ENCODE results near the gene TMEM62. TPM values are rescaled to one million over a fixed set of nuclear protein-coding genes. Genes with fewer than 3 reads are reported as not detected.

Gene TMEM62
- total RNA-seq, 2 experiments from 2014 or later: 15.3 to 18.5 TPM

GRCh38 chr15:43103907-43104306 is 29.5 kb upstream of the TMEM62 start:
- no peak for DNase-seq
- H3K36me3 Mint-ChIP-seq (ENCODE audit: low read depth): peaks cover 45% of the 10 kb centered on the region
- POLR2A ChIA-PET: no interaction called here
- H3K9me3 Mint-ChIP-seq: no peaks in the 10 kb centered on the region
- H3K27ac Mint-ChIP-seq: no peak overlapping the region
- H3K27me3 Mint-ChIP-seq: no peaks in the 10 kb centered on the region
- CTCF ChIA-PET: interaction anchor here (0.8 to 1.7 kb wide), 4 partner anchors 14 to 23 kb away, joined by 3 read pairs; no protein-coding TSS in a partner anchor
- peak overlapping the region; percentile 15 for H3K4me3 Mint-ChIP-seq
- H3K4me1 Mint-ChIP-seq: peaks cover 56% of the 10 kb centered on the region

DNA sequence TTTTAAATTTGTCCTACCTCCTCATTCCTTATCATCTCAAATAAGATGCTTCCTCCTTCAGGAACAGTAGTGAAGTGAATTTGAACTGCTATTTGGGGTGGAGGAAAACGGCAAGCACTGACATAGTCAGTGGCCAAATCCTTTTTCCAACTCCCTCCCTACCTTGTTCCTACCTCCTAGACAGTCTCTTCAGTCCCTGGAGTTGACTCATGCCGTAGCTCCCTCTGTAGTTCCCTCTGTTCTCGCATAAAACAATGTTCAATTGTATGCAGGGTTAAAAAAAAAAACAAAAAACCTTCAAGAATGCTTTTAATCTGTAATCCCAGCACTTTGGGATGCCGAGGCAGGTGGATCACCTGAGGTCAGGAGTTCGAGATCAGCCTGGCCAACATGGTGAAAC is 29.0 kb upstream of the TMEM62 start:
- peaks cover 45% of the 10 kb centered on the region for H3K36me3 Mint-ChIP-seq (ENCODE audit: low read depth)
- H3K27ac Mint-ChIP-seq: peak overlapping the region; percentile 26
- H3K4me3 Mint-ChIP-seq: peak overlapping the region; percentile 44
- peaks cover 56% of the 10 kb centered on the region for H3K4me1 Mint-ChIP-seq
- DNase-seq: no peak
- H3K27me3 Mint-ChIP-seq: no peaks in the 10 kb centered on the region
- no peaks in the 10 kb centered on the region for H3K9me3 Mint-ChIP-seq
- ChIA-PET POLR2A (no interaction called here), CTCF (interaction anchor here (0.8 to 1.7 kb wide), 3 partner anchors 14 to 23 kb away, joined by 3 read pairs; no protein-coding TSS in a partner anchor)

DNA sequence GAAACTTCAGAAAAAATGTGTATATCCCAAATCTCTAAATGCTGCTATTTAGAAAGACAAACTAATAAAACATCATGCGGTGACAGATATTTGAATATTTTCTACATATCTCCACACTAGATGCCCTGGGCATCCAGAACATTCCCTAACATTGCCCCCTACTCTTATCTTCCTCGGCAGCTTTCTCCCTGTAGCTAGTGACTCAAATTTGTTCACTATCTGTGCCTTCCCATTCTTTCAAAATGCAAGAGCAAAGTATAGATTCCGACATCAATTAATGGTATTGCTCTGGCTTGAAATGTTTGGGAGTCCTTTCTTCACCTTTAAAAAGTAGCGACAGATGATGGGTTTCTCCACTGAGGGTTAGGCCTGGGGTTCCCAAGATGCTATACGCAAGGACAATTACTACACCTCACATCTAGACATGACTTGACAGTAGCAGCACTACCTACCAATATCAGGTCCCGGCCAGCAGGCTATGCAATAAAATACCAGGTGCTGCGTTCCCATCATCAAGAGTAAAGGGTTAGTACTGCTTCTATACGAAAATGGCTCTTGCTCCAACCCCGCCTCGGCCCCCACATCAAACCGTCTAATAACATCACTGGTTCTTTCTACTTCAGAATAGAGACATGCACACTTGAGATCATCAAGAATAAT is 28.2 kb upstream of the TMEM62 start:
- Mint-ChIP-seq H3K27me3 (no peaks in the 10 kb centered on the region), H3K9me3 (no peaks in the 10 kb centered on the region), H3K27ac (peak overlapping the region; percentile 97), H3K36me3 (ENCODE audit: low read depth) (peaks cover 40% of the 10 kb centered on the region), H3K4me1 (peaks cover 52% of the 10 kb centered on the region), H3K4me3 (peak overlapping the region; percentile 94)
- ChIA-PET CTCF (interaction anchor here (1.2 kb wide), 1 partner anchor 22 kb away, joined by 3 read pairs; no protein-coding TSS in a partner anchor), POLR2A (no interaction called here)
- DNase-seq: peak; percentile 44

DNA sequence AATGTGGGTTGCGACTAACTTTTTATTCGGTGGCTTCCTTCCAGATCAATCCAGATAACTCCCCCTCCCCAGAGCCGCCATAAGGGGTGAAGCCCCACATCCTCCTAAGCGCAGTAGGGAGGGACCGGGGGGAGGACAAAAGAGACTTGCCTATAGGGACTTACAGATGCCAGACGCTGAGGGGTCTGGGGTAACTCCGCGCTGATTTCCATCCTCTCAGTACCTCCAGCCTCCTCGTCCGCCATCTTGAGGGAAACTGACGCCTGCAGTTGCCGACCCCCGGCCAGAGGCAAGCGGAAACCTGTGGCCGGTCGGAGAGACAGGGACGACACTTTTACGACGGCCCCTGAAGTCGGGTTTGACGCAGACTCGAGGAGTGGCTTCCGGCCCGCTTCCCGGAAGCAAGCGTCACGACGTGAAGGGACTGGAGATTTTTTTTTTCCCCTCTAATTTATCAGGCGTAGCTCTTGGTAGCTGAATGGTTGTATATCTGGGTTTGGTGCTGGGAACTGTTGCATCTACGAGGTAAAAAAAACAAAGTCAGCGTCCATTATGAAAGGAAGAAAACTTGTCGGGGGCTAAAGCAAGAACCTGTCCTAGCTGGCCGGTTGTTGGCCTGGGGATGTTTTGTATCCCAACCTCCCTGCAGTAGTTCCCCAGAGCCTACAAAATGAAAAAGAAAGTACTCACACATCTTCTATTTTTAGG is 27.5 kb upstream of the TMEM62 start, which contains the start of gene UBR1:
UBR1 (minus strand) TSS at position 261 of the 708 bp plus-strand sequence; CDS start at position 245, 16 bp downstream.
- peak within 1 kb of the TSS; percentile 97 for H3K27ac Mint-ChIP-seq
- H3K27me3 Mint-ChIP-seq: no peaks in the 10 kb centered on the region
- ChIA-PET CTCF (interaction anchor here (0.8 to 1.3 kb wide), 6 partner anchors 11 to 31 kb away, joined by 3 to 5 read pairs (median 4); partner anchors contain the start of gene TMEM62), POLR2A (interaction anchor here (0.7 kb wide), 1 partner anchor 17 kb away, joined by 3 read pairs; no protein-coding TSS in a partner anchor)
- peaks cover 34% of the 10 kb centered on the region for H3K36me3 Mint-ChIP-seq (ENCODE audit: low read depth)
- H3K9me3 Mint-ChIP-seq: no peaks in the 10 kb centered on the region
- peak; percentile 92 for DNase-seq
- H3K4me1 Mint-ChIP-seq: peaks cover 48% of the 10 kb centered on the region
- peak within 1 kb of the TSS; percentile 94 for H3K4me3 Mint-ChIP-seq

- peak overlapping the region; percentile 97 for H3K27ac Mint-ChIP-seq
- CTCF ChIA-PET: interaction anchor here (0.8 to 1.3 kb wide), 6 partner anchors 11 to 30 kb away, joined by 3 to 5 read pairs (median 4); partner anchors contain the start of gene TMEM62
- H3K27me3 Mint-ChIP-seq: no peaks in the 10 kb centered on the region
- DNase-seq: no peak
- H3K4me1 Mint-ChIP-seq: peaks cover 43% of the 10 kb centered on the region
- no peaks in the 10 kb centered on the region for H3K9me3 Mint-ChIP-seq
- peaks cover 29% of the 10 kb centered on the region for H3K36me3 Mint-ChIP-seq (ENCODE audit: low read depth)
- POLR2A ChIA-PET: interaction anchor here (0.7 kb wide), 1 partner anchor 16 kb away, joined by 3 read pairs; no protein-coding TSS in a partner anchor
- H3K4me3 Mint-ChIP-seq: peak overlapping the region; percentile 94
Measured at GRCh38 chr15:43106486-43106829, 26.9 kb upstream of the TMEM62 start.

DNA sequence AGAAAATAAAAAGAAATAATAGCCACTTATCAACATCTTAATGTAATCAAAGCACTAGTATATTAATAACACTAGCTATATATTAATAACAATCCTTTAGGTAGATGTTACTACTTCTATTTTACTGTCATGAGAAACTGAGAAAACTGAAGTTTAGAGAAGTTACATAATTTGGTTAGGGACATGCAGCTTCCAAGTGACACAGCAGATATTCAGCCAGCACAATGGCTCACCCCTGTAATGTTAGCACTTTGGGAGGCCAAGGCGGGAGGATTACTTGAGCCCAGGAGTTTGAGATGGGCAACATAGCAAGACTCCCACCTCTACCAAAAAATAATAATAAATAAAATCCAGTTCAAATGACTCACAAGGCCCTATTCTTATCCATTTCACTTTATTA is 25.6 kb upstream of the TMEM62 start:
- H3K4me3 Mint-ChIP-seq: no peak overlapping the region
- peaks cover 21% of the 10 kb centered on the region for H3K36me3 Mint-ChIP-seq (ENCODE audit: low read depth)
- peaks cover 32% of the 10 kb centered on the region for H3K4me1 Mint-ChIP-seq
- no peaks in the 10 kb centered on the region for H3K9me3 Mint-ChIP-seq
- no peaks in the 10 kb centered on the region for H3K27me3 Mint-ChIP-seq
- no peak overlapping the region for H3K27ac Mint-ChIP-seq
- no peak for DNase-seq
- ChIA-PET CTCF (interaction anchor here (0.6 kb wide), 1 partner anchor 16 kb away, joined by 7 read pairs; no protein-coding TSS in a partner anchor), POLR2A (no interaction called here)

DNA sequence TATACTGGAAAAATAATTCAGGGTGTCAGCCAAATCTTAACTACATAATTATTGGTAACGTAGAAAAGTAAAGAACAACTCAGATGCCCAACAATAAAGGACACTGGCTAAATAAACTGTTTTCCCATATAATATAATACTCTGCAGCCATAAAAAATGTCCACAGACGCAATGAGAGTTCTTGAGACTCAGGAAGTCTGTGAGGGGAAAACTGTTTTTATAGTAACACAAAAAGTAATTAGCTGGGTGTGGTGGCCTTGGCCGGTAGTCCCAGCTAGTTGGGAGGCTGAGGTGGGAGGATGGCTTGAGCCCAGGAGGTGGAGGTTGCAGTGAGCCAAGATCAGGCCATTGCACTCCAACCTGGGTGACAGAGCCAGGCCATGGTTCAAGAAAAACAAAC is 22.0 kb upstream of the TMEM62 start:
- DNase-seq: no peak
- Mint-ChIP-seq H3K4me3 (no peak overlapping the region), H3K27ac (no peak overlapping the region), H3K27me3 (peaks cover 8% of the 10 kb centered on the region), H3K36me3 (ENCODE audit: low read depth) (no peaks in the 10 kb centered on the region), H3K9me3 (peaks cover 3% of the 10 kb centered on the region), H3K4me1 (peaks cover 7% of the 10 kb centered on the region)
- POLR2A ChIA-PET: interaction anchor here (0.6 kb wide), 1 partner anchor 73 kb away, joined by 5 read pairs; no protein-coding TSS in a partner anchor
- CTCF ChIA-PET: interaction anchor here (0.7 to 1.1 kb wide), 2 partner anchors 9 to 1427 kb away, joined by 3 to 4 read pairs; no protein-coding TSS in a partner anchor

DNA sequence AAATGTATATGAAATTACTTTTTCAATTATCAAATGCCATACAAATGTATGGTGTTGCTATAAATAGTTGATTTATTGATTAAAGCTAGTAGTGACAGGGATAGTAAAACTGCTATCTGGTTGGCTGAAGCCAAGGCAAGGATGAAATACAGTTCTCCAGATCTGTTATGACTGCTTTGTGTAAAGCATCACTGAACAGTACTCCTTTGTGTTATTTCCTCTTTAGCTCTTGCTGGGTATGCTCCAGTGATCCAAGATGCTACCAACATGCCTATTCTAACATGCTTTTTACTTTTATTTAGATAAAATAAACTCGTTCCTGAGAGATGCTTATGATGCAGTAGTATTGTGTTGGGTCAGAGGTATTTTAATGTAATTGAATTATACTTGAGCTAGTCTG is 15.1 kb upstream of the TMEM62 start:
- no peak for DNase-seq
- no peak overlapping the region for H3K27ac Mint-ChIP-seq
- H3K36me3 Mint-ChIP-seq (ENCODE audit: low read depth): peaks cover 1% of the 10 kb centered on the region
- H3K4me3 Mint-ChIP-seq: no peak overlapping the region
- POLR2A ChIA-PET: interaction anchor here (0.7 kb wide), 1 partner anchor 73 kb away, joined by 3 read pairs; no protein-coding TSS in a partner anchor
- CTCF ChIA-PET: interaction anchor here (0.8 kb wide), 2 partner anchors 12 to 14 kb away, joined by 3 read pairs; partner anchors contain the start of gene UBR1
- H3K27me3 Mint-ChIP-seq: peaks cover 30% of the 10 kb centered on the region
- H3K4me1 Mint-ChIP-seq: peaks cover 14% of the 10 kb centered on the region
- H3K9me3 Mint-ChIP-seq: peaks cover 3% of the 10 kb centered on the region

- ChIA-PET POLR2A (no interaction called here), CTCF (interaction anchor here (0.8 kb wide), 2 partner anchors 13 to 15 kb away, joined by 3 read pairs; partner anchors contain the start of gene UBR1)
- Mint-ChIP-seq H3K4me3 (no peak overlapping the region), H3K27me3 (peaks cover 30% of the 10 kb centered on the region), H3K36me3 (ENCODE audit: low read depth) (peaks cover 2% of the 10 kb centered on the region), H3K27ac (no peak overlapping the region), H3K4me1 (peaks cover 18% of the 10 kb centered on the region), H3K9me3 (peaks cover 3% of the 10 kb centered on the region)
- DNase-seq: no peak
Measured at GRCh38 chr15:43118829-43119228, 14.6 kb upstream of the TMEM62 start.

GRCh38 chr15:43121863-43122262 is 11.5 kb upstream of the TMEM62 start:
- no peak for DNase-seq
- H3K4me3 Mint-ChIP-seq: peak overlapping the region; percentile 75
- H3K9me3 Mint-ChIP-seq: no peaks in the 10 kb centered on the region
- ChIA-PET CTCF (interaction anchor here (0.5 to 1.4 kb wide), 5 partner anchors 12 to 1428 kb away, joined by 3 to 4 read pairs (median 3); no protein-coding TSS in a partner anchor), POLR2A (no interaction called here)
- peaks cover 19% of the 10 kb centered on the region for H3K27me3 Mint-ChIP-seq
- no peak overlapping the region for H3K27ac Mint-ChIP-seq
- H3K4me1 Mint-ChIP-seq: peaks cover 24% of the 10 kb centered on the region
- H3K36me3 Mint-ChIP-seq (ENCODE audit: low read depth): peaks cover 2% of the 10 kb centered on the region

DNA sequence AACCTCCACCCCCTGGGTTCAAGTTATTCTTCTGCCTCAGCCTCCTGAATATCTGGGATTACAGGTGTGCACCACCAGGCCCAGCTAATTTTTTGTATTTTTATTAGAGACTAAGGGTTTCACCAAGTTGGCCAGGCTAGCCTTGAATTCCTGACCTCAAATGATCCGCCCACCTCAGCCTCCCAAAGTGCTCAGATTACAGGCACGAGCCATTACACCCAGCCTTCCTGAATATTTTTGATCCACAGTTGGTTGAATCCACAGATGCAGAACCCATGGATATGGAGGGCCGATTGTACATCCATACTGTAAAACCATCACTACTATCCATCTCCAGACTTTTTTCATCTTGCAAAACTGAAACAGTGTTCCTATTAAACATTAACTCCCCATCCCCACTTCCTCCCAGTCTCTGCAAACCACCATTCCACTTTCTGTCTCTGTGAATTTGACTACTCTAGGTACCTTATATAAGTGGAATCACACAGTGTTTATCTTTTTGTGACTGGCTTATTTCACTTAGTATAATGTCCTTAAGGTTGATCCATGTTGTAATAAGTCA is 8.2 kb upstream of the TMEM62 start:
- Mint-ChIP-seq H3K4me3 (no peak overlapping the region), H3K27me3 (peaks cover 22% of the 10 kb centered on the region), H3K27ac (no peak overlapping the region), H3K9me3 (peaks cover 5% of the 10 kb centered on the region), H3K36me3 (ENCODE audit: low read depth) (peaks cover 4% of the 10 kb centered on the region), H3K4me1 (peaks cover 24% of the 10 kb centered on the region)
- DNase-seq: no peak
- CTCF ChIA-PET: no interaction called here
- POLR2A ChIA-PET: no interaction called here

DNA sequence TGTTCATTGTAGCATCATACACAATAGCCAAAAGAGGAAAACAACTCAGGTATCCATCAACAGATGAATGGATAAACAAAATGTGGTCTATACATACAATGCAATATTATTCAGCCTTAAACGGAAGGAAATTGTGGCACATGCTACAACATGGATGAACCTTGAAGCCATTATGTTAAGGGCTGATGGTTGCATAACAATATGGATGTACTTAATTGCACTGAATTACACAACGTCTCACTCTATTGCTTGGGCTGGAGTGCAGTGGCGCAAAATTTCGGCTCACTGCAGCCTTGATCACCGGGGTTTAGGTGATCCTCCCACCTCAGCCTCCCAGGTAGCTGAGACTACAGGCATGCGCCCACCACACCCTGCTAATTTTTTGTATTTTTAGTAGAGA is 7.0 kb upstream of the TMEM62 start:
- Mint-ChIP-seq H3K27me3 (peaks cover 25% of the 10 kb centered on the region), H3K36me3 (ENCODE audit: low read depth) (peaks cover 4% of the 10 kb centered on the region), H3K4me1 (peaks cover 24% of the 10 kb centered on the region), H3K4me3 (no peak overlapping the region), H3K27ac (no peak overlapping the region), H3K9me3 (peaks cover 5% of the 10 kb centered on the region)
- POLR2A ChIA-PET: no interaction called here
- CTCF ChIA-PET: no interaction called here
- no peak for DNase-seq
